ENCODE results near the gene PPP1R1C.

Gene PPP1R1C

DNA sequence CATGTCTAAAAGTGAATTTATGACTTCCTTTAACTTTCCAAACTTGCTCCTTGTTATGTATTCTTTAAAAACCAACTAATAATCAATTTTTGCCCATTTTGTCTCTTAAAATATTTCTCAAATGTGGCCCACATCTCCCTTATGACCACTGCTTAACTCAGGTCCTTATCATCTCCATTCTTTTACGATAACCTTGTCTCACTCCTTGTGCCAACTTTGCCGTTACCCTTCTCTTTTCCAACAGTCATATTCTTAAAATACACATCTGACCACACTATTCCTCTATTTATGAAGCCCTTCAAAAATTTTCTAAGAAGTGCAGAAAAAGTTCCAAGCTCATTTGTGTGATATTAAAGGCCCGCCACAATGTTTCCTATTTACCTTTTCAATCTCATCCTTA lies 47.8 kb downstream of the PPP1R1C start:
- CTCF ChIA-PET, result interaction anchor here (0.6 kb wide), 1 partner anchor 451 kb away, joined by 3 read pairs; no protein-coding TSS in a partner anchor
- no peak overlapping the region for H3K27ac ChIP-seq
- POLR2A ChIA-PET (ENCODE audit: low non-redundant PET), result no interaction called here
- TF ChIP-seq, protein P1, sequence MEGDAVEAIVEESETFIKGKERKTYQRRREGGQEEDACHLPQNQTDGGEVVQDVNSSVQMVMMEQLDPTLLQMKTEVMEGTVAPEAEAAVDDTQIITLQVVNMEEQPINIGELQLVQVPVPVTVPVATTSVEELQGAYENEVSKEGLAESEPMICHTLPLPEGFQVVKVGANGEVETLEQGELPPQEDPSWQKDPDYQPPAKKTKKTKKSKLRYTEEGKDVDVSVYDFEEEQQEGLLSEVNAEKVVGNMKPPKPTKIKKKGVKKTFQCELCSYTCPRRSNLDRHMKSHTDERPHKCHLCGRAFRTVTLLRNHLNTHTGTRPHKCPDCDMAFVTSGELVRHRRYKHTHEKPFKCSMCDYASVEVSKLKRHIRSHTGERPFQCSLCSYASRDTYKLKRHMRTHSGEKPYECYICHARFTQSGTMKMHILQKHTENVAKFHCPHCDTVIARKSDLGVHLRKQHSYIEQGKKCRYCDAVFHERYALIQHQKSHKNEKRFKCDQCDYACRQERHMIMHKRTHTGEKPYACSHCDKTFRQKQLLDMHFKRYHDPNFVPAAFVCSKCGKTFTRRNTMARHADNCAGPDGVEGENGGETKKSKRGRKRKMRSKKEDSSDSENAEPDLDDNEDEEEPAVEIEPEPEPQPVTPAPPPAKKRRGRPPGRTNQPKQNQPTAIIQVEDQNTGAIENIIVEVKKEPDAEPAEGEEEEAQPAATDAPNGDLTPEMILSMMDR (conservative IDR thresholded peaks at IDR 0.05; ENCODE audit: low read depth), result no peak
- DNase-seq (ENCODE audit: low spot score), result no peak

DNA sequence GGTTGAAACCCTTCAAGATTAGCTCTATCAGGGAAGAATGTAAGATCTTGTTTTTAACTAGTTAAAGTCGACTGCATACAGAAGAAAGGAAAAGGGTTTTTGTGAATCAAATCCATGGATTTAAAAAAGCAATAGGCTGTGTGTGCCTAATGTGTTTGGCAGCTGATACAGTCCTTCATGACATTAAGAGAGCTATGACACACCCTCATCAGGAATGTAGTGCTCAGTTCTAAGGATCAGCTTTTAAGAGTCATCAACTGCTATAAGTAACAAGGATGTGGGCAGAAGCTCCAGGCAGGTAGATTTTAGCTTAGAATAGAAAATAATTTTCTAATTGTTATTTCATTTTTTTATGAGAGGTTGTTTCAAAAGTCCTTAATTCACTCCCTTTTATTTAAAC lies 52.9 kb downstream of the PPP1R1C start:
- TF ChIP-seq, protein P1 (conservative IDR thresholded peaks at IDR 0.05; ENCODE audit: low read depth), result no peak
- DNase-seq (ENCODE audit: low spot score), result peak; percentile 60
- no peak overlapping the region for H3K27ac ChIP-seq
- ChIA-PET POLR2A (ENCODE audit: low non-redundant PET) (interaction anchor here (0.6 kb wide), 1 partner anchor 931 kb away, joined by 3 read pairs; no protein-coding TSS in a partner anchor), CTCF (interaction anchor here (0.6 kb wide), 1 partner anchor 60 kb away, joined by 3 read pairs; no protein-coding TSS in a partner anchor)

DNA sequence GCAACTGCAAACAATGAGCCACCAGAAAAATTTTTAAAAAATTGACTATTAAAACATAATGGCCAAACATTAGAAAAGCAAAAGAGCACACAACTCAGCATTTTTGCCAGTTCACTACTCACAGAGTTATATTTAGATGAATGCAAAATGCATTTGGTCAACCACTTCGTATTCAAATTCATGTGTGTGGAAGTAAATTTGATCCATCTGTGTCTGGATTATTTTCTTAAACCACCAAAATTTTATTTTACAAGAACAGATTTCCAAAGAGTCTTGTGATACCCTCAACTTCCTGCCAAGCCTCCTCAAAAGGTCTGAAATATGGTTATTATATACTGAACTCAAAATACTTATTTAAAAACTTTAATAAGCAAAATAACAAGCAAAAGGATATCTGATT lies 57.4 kb downstream of the PPP1R1C start:
- CTCF ChIA-PET, result no interaction called here
- POLR2A ChIA-PET (ENCODE audit: low non-redundant PET), result no interaction called here
- DNase-seq (ENCODE audit: low spot score), result no peak
- TF ChIP-seq, protein P1 (conservative IDR thresholded peaks at IDR 0.05; ENCODE audit: low read depth), result no peak
- H3K27ac ChIP-seq, result no peak overlapping the region

DNA sequence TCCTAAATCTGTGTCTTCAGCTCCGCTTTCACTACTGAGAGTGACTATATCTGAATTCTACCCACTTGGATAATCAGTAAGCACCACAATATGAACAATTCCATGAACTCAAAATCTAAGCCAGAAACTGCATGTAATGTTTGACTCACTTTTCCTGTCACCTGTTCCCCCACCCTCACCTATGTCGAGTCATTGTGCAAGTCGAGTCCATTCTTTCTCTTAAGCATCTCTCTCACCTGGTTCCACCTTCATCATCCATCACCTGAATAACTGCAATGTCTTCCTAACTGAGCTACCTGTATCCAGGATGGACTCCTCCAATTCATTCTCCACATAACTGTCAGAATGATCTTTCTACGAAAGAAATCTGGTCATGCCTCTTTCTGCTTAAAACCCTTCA lies 58.2 kb downstream of the PPP1R1C start:
- ChIA-PET POLR2A (ENCODE audit: low non-redundant PET) (no interaction called here), CTCF (interaction anchor here (0.6 kb wide), 1 partner anchor 45 kb away, joined by 3 read pairs; no protein-coding TSS in a partner anchor)

DNA sequence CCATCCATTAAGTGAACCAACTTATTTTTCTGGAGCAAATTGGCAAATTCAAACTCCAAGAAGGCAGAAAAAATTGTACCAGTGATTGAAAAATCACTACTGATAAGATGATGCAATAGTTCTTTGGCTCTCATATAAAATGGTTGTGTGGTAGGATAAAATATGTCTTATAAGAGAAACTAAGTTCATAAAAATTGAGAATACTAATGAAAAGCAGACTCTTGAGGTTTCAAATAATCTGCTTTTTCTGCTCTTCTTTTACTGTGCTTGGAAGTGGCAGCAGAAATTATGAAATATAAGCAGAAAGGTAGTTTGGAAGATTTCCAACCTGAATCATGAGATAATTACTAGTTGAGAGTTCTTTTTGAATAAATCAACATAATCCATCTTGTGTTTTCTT lies 61.9 kb downstream of the PPP1R1C start:
- TF ChIP-seq, protein P1 (conservative IDR thresholded peaks at IDR 0.05; ENCODE audit: low read depth), result no peak
- ChIA-PET POLR2A (ENCODE audit: low non-redundant PET) (no interaction called here), CTCF (interaction anchor here (0.6 kb wide), 1 partner anchor 54 kb away, joined by 4 read pairs; no protein-coding TSS in a partner anchor)
- DNase-seq (ENCODE audit: low spot score), result no peak
- no peak overlapping the region for H3K27ac ChIP-seq

More for the DNA sequence above, 58.2 kb downstream of the PPP1R1C start:
- DNase-seq (ENCODE audit: low spot score), result no peak
- TF ChIP-seq, protein P1 (conservative IDR thresholded peaks at IDR 0.05; ENCODE audit: low read depth), result no peak
- H3K27ac ChIP-seq, result no peak overlapping the region

DNA sequence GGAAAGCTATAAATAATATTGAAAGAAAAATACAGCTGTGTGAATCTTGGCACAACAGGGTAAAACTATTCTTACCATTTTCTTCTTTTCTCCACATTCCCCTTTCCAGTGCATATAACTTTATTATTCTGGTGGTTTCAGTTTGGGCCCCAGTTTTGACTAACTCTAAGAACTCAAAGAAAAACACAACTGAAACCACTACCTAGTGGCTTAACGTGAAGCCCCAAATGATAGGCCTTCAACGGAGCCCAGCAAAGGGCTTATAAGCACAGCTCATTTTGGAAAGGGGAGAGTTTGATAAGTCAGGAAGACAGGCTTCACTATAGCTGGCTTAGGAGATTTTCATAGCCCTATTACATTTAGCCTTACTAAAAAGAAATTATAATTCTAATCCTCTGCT lies 62.4 kb downstream of the PPP1R1C start:
- no peak overlapping the region for H3K27ac ChIP-seq
- TF ChIP-seq, protein P1 (conservative IDR thresholded peaks at IDR 0.05; ENCODE audit: low read depth), result no peak
- ChIA-PET CTCF (interaction anchor here (0.6 kb wide), 1 partner anchor 54 kb away, joined by 4 read pairs; no protein-coding TSS in a partner anchor), POLR2A (ENCODE audit: low non-redundant PET) (no interaction called here)
- no peak for DNase-seq (ENCODE audit: low spot score)
